Activated CD8-positive, alpha-beta T cell treated with anti-CD3 and anti-CD28 coated beads for 36 hours (primary cell): ENCODE data around the gene GATA2. TPM values are rescaled to one million over a fixed set of nuclear protein-coding genes. Genes with fewer than 3 reads are reported as not detected.

Source experiments
- ATAC-seq: fragments of 200-7000 bp; cut with Tn5 transposase; one replicate; pipeline ENCODE4 v1.10.0; 2021; ENCODE audit warnings: mild to moderate bottlenecking, moderate library complexity
- CTCF ChIA-PET: fragments of 350-600 bp; sonication (Branson Sonifier 250); formaldehyde crosslinking; loops from one replicate; lab custom pipeline; 2021; ENCODE audit warnings: antibody characterized with exemption; lab: Charles Lee
- POLR2A ChIA-PET: fragments of 350-600 bp; sonication (Branson Sonifier 250); formaldehyde crosslinking; loops from one replicate; lab custom pipeline; 2021; ENCODE audit warnings: antibody characterized with exemption; lab: Charles Lee
- DNase-seq: peaks from one replicate; pipeline ENCODE4 v3.0.0-alpha.2; 2020
- H3K27ac Mint-ChIP-seq: one replicate; pipeline ENCODE4 v1.8.0; 2021; ENCODE audit warnings: mild to moderate bottlenecking, mixed read lengths
- H3K27me3 Mint-ChIP-seq: one replicate; pipeline ENCODE4 v1.8.0; 2021; ENCODE audit warnings: mixed read lengths
- H3K36me3 Mint-ChIP-seq: one replicate; pipeline ENCODE4 v1.8.0; 2021; ENCODE audit warnings: low read depth, mixed read lengths
- H3K4me1 Mint-ChIP-seq: one replicate; pipeline ENCODE4 v1.8.0; 2021; ENCODE audit warnings: low read depth, mixed read lengths
- H3K4me3 Mint-ChIP-seq: one replicate; pipeline ENCODE4 v1.8.0; 2021; ENCODE audit warnings: mild to moderate bottlenecking, moderate library complexity, mixed read lengths
- H3K9me3 Mint-ChIP-seq: one replicate; pipeline ENCODE4 v1.8.0; 2021; ENCODE audit warnings: mixed read lengths
- intact Hi-C: fragments of 100-400 bp; cut with micrococcal nuclease; formaldehyde crosslinking; loops from one replicate; pipeline ENCODE4 v1.10.0; 2022
- total RNA-seq, 2 experiments: library from RNA; stranded (reverse); gene quantifications; one replicate each; pipeline ENCODE4 v1.2.3, GENCODE V29; 2021
- TF ChIP-seq, protein P1 (sequence below): fragments of 200-600 bp; IDR thresholded peaks from one replicate; pipeline ENCODE4 v1.8.0; 2022; ENCODE audit warnings: antibody characterized with exemption, mild to moderate bottlenecking

GATA2 gene
- total RNA-seq, 2 experiments from 2014 or later, result not detected

- peaks cover 6% of the 10 kb centered on the region for H3K36me3 Mint-ChIP-seq
- H3K4me3 Mint-ChIP-seq, result no peak overlapping the region
- DNase-seq, result peak; percentile 44
- H3K4me1 Mint-ChIP-seq, result peaks cover 21% of the 10 kb centered on the region
- H3K27me3 Mint-ChIP-seq, result peaks cover 5% of the 10 kb centered on the region
- ChIA-PET POLR2A (interaction anchor here (1.0 kb wide), 1 partner anchor 159 kb away, joined by 5 read pairs; no protein-coding TSS in a partner anchor), CTCF (interaction anchor here (0.6 to 3.6 kb wide), 5 partner anchors 22 to 273 kb away, joined by 3 to 21 read pairs (median 3); no protein-coding TSS in a partner anchor)
- peak overlapping the region; percentile 91 for H3K27ac Mint-ChIP-seq
- peak; percentile 68 for ATAC-seq
- intact Hi-C loops, result no loop called here
- TF ChIP-seq, protein P1, sequence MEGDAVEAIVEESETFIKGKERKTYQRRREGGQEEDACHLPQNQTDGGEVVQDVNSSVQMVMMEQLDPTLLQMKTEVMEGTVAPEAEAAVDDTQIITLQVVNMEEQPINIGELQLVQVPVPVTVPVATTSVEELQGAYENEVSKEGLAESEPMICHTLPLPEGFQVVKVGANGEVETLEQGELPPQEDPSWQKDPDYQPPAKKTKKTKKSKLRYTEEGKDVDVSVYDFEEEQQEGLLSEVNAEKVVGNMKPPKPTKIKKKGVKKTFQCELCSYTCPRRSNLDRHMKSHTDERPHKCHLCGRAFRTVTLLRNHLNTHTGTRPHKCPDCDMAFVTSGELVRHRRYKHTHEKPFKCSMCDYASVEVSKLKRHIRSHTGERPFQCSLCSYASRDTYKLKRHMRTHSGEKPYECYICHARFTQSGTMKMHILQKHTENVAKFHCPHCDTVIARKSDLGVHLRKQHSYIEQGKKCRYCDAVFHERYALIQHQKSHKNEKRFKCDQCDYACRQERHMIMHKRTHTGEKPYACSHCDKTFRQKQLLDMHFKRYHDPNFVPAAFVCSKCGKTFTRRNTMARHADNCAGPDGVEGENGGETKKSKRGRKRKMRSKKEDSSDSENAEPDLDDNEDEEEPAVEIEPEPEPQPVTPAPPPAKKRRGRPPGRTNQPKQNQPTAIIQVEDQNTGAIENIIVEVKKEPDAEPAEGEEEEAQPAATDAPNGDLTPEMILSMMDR, result no peak
- peaks cover 18% of the 10 kb centered on the region for H3K9me3 Mint-ChIP-seq
Measured at GRCh38 chr3:128448491-128448890, 44.5 kb downstream of the GATA2 start.

DNA sequence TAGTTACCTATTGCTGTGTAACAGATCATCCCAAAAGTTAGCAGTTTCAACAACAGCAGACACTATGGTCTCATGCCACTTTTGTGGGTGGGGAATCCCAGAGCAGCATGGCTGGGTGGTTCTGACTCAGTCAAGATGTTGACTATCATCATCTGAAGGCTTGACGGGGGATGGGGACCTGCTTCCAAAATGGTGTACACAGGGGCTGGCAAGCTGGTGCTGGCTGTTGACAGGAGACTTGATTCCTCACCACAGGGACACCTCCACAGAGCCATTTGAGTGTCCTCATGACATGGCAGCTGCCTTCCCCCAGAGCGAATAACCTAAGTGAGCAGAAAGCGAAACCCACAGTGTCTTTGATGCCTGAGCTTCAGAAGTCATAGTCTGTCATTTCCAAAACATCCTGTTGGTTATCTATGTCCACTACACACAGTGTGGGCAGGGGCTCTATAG is 45.4 kb downstream of the GATA2 start:
- H3K27ac Mint-ChIP-seq, result peak overlapping the region; percentile 82
- intact Hi-C loops, result no loop called here
- POLR2A ChIA-PET, result no interaction called here
- H3K27me3 Mint-ChIP-seq, result peaks cover 5% of the 10 kb centered on the region
- CTCF ChIA-PET, result interaction anchor here (3.6 kb wide), 1 partner anchor 21 kb away, joined by 21 read pairs; no protein-coding TSS in a partner anchor
- peaks cover 21% of the 10 kb centered on the region for H3K4me1 Mint-ChIP-seq
- H3K36me3 Mint-ChIP-seq, result peaks cover 6% of the 10 kb centered on the region
- peak; percentile 90 for DNase-seq
- H3K9me3 Mint-ChIP-seq, result peaks cover 18% of the 10 kb centered on the region
- ATAC-seq, result peak; percentile 80
- TF ChIP-seq, protein P1, result no peak
- no peak overlapping the region for H3K4me3 Mint-ChIP-seq

DNA sequence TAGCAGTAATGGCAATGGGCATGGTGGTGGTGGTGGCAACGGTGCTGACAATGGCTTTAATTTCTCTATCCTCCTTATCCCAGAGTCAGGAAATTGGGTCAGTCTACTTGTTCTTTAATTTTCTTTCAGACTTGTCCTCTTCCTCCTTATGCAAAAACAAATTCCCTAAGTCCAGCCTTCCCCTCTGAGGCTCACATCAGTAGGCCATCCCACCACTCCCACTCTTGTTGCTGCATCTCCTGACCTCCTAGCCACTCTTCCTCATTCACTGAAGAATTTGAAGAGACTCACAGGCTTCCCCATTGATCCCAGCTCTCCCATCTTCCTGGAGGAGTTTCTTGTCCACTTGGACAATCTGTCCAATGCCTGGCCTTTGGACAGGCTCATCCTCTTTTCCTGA is 46.2 kb downstream of the GATA2 start:
- TF ChIP-seq, protein P1, result no peak
- POLR2A ChIA-PET, result no interaction called here
- H3K27ac Mint-ChIP-seq, result peak overlapping the region; percentile 25
- peaks cover 5% of the 10 kb centered on the region for H3K27me3 Mint-ChIP-seq
- peaks cover 6% of the 10 kb centered on the region for H3K36me3 Mint-ChIP-seq
- ATAC-seq (no peak), DNase-seq (no peak)
- peaks cover 18% of the 10 kb centered on the region for H3K9me3 Mint-ChIP-seq
- CTCF ChIA-PET, result interaction anchor here (3.6 kb wide), 1 partner anchor 20 kb away, joined by 21 read pairs; no protein-coding TSS in a partner anchor
- H3K4me1 Mint-ChIP-seq, result peaks cover 21% of the 10 kb centered on the region
- intact Hi-C loops, result no loop called here
- no peak overlapping the region for H3K4me3 Mint-ChIP-seq

GRCh38 chr3:128445357-128445756 is 47.6 kb downstream of the GATA2 start:
- H3K4me3 Mint-ChIP-seq, result no peak overlapping the region
- no peak for DNase-seq
- H3K36me3 Mint-ChIP-seq, result peaks cover 6% of the 10 kb centered on the region
- POLR2A ChIA-PET, result no interaction called here
- H3K27ac Mint-ChIP-seq, result no peak overlapping the region
- no peak for ATAC-seq
- intact Hi-C loops, result no loop called here
- peaks cover 3% of the 10 kb centered on the region for H3K27me3 Mint-ChIP-seq
- H3K9me3 Mint-ChIP-seq, result peaks cover 18% of the 10 kb centered on the region
- CTCF ChIA-PET, result interaction anchor here (0.9 kb wide), 1 partner anchor 27 kb away, joined by 3 read pairs; no protein-coding TSS in a partner anchor
- H3K4me1 Mint-ChIP-seq, result peaks cover 21% of the 10 kb centered on the region
- TF ChIP-seq, protein P1, result no peak

- H3K9me3 Mint-ChIP-seq, result peaks cover 17% of the 10 kb centered on the region
- TF ChIP-seq, protein P1, result no peak
- CTCF ChIA-PET, result interaction anchor here (1.1 to 3.1 kb wide), 3 partner anchors 18 to 165 kb away, joined by 3 to 10 read pairs (median 8); no protein-coding TSS in a partner anchor
- no peak for DNase-seq
- peaks cover 16% of the 10 kb centered on the region for H3K4me1 Mint-ChIP-seq
- POLR2A ChIA-PET, result interaction anchor here (0.7 kb wide), 1 partner anchor 165 kb away, joined by 3 read pairs; no protein-coding TSS in a partner anchor
- ATAC-seq, result no peak
- H3K27ac Mint-ChIP-seq, result no peak overlapping the region
- peaks cover 5% of the 10 kb centered on the region for H3K36me3 Mint-ChIP-seq
- H3K27me3 Mint-ChIP-seq, result peaks cover 3% of the 10 kb centered on the region
- H3K4me3 Mint-ChIP-seq, result no peak overlapping the region
- intact Hi-C loops, result loop anchor here (5.0 kb wide), 1 partner anchor 49 kb away; the partner anchor contains the start of gene GATA2
Measured at GRCh38 chr3:128443771-128444170, 49.2 kb downstream of the GATA2 start.
